Activated CD8-positive, alpha-beta memory T cell treated with anti-CD3 and anti-CD28 coated beads, Interleukin-2, amount 50 U/mL, for 1 hour (primary cell): ENCODE results near the gene FSD1L.
"Not testable (repeated sequence)": the region's sequence is repeated elsewhere in the genome, so short reads cannot be mapped to it uniquely, and the experiment has no call there.

ENCODE experiments used
- DNase-seq: peaks from one replicate; pipeline ENCODE4 v3.0.0-alpha.2; 2020; ENCODE audit errors: extremely low read depth

FSD1L gene

GRCh38 chr9:105557804-105558610, 110.2 kb downstream of the FSD1L start, which contains the start of gene FKTN:
Gene FKTN (plus strand): TSS chr9:105558131. CDS start chr9:105575033, 16,902 bp downstream.
- peak; percentile 27 for DNase-seq

GRCh38 chr9:105572455-105572854, 124.6 kb downstream of the FSD1L start:
- DNase-seq = no peak

GRCh38 chr9:105579952-105580351, 132.1 kb downstream of the FSD1L start:
- DNase-seq = not testable (repeated sequence)

GRCh38 chr9:105581550-105581949, 133.7 kb downstream of the FSD1L start:
- not testable (repeated sequence) for DNase-seq

GRCh38 chr9:105593145-105593544, 145.3 kb downstream of the FSD1L start:
- no peak for DNase-seq
